Measurements from ENCODE around the gene SIAH2. TPM values are rescaled to one million over a fixed set of nuclear protein-coding genes. Genes with fewer than 3 reads are reported as not detected.
A peak's percentile ranks its signal among the peaks of the same experiment; 100 is the strongest.

SIAH2 gene
- total RNA-seq, 2 donors from 2014 or later, result 15.6 to 19.2 TPM

DNA sequence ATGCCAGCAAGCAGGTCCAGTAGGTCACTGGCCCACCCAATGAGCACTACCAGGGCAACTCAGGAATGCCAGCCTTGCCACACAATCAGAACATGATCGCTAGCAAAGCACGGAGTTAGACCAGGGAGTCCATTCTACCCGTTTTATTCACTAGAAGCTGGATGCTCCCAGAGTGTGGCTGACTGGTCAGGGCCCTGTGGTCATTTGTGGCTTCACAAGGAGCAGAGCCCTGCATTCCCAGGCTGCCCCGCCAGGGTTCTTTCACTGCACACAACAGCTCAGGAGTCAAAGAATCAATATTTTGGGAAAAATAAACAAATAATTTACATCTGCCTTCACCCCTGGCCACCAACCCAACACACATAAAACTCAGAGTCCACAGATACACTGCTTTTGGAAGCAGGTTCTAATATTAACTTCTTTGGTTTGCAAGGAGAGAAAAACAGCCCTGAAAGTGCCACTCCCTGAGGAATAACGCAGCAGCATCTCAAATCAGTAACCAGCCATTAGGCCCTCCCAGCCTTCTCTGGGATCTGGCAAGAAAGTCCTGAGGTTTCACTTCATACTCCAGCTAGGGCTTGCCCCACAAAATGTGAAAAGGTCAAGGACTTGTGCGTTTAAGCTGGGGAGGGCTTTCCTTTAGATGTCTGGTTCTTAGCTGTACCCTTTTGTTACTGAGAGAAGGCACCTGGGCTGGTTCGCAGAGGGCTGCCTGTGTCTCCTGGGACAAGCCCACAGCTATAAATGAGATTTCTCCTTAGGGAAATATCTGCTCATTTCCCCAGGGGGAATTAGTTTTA, 16.0 kb downstream of the SIAH2 start:
- no peak overlapping the region for H3K4me3 Mint-ChIP-seq
- no peaks in the 10 kb centered on the region for H3K9me3 ChIP-seq (ENCODE audit: control insufficient read depth, low read length)
- H3K27ac ChIP-seq (ENCODE audit: low read depth, low read length), result no peak overlapping the region
- H3K27me3 Mint-ChIP-seq (ENCODE audit: insufficient read depth), result no peaks in the 10 kb centered on the region
- DNase-seq, result no peak
- no peaks in the 10 kb centered on the region for H3K27me3 ChIP-seq (ENCODE audit: control insufficient read depth, insufficient read depth, low read length, poor library complexity, severe bottlenecking)
- no peaks in the 10 kb centered on the region for H3K4me1 ChIP-seq (ENCODE audit: control insufficient read depth, insufficient read depth, low read length)
- TF ChIP-seq, protein P1, sequence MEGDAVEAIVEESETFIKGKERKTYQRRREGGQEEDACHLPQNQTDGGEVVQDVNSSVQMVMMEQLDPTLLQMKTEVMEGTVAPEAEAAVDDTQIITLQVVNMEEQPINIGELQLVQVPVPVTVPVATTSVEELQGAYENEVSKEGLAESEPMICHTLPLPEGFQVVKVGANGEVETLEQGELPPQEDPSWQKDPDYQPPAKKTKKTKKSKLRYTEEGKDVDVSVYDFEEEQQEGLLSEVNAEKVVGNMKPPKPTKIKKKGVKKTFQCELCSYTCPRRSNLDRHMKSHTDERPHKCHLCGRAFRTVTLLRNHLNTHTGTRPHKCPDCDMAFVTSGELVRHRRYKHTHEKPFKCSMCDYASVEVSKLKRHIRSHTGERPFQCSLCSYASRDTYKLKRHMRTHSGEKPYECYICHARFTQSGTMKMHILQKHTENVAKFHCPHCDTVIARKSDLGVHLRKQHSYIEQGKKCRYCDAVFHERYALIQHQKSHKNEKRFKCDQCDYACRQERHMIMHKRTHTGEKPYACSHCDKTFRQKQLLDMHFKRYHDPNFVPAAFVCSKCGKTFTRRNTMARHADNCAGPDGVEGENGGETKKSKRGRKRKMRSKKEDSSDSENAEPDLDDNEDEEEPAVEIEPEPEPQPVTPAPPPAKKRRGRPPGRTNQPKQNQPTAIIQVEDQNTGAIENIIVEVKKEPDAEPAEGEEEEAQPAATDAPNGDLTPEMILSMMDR (conservative IDR thresholded peaks at IDR 0.05), result peak; percentile 20
- WGBS, 2 experiments (ENCODE audit: insufficient coverage in 1 of 2, insufficient read length in 1 of 2), result 93 to 97% methylated on average over 6 to 7 of the region's 7 CpGs
- H3K36me3 ChIP-seq (ENCODE audit: control insufficient read depth, insufficient read depth, low read length), result peaks cover 5% of the 10 kb centered on the region
- no peak overlapping the region for H3K4me3 ChIP-seq (ENCODE audit: low read length)
- no peaks in the 10 kb centered on the region for H3K9me3 Mint-ChIP-seq
- H3K36me3 Mint-ChIP-seq (ENCODE audit: low read depth), result peaks cover 8% of the 10 kb centered on the region
- no peak overlapping the region for H3K9ac ChIP-seq (ENCODE audit: extremely low read depth, low read length, poor library complexity, severe bottlenecking)
- H3K27ac Mint-ChIP-seq, result peak overlapping the region; percentile 55
- H3K4me1 Mint-ChIP-seq, result peaks cover 34% of the 10 kb centered on the region

DNA sequence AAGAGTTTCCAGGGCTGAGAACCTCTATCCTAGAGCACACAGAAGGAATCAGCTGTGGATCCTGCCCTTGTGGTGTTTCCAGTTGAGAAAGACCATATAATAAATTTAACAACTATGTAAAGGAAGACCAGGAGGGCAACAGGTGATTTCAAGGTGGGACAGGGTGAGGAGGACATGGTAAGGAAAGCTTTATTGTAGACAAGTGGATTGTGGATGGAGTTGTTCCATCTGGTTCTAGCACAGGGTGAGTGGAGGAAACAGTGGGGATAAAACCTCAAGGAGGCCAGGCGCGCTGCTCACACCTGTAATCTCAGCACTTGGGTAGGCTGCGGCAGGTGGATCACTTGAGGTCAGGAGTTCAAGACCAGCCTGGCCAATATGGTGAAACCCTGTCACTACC, 17.1 kb downstream of the SIAH2 start:
- TF ChIP-seq, protein P1 (conservative IDR thresholded peaks at IDR 0.05), result no peak
- 96 to 99% methylated on average over 3 of the region's 3 CpGs for WGBS, 2 experiments (ENCODE audit: insufficient coverage in 1 of 2, insufficient read length in 1 of 2)
- H3K36me3 ChIP-seq (ENCODE audit: control insufficient read depth, insufficient read depth, low read length), result peaks cover 7% of the 10 kb centered on the region
- H3K9ac ChIP-seq (ENCODE audit: extremely low read depth, low read length, poor library complexity, severe bottlenecking), result no peak overlapping the region
- H3K4me3 Mint-ChIP-seq, result no peak overlapping the region
- no peaks in the 10 kb centered on the region for H3K27me3 ChIP-seq (ENCODE audit: control insufficient read depth, insufficient read depth, low read length, poor library complexity, severe bottlenecking)
- peaks cover 18% of the 10 kb centered on the region for H3K36me3 Mint-ChIP-seq (ENCODE audit: low read depth)
- no peaks in the 10 kb centered on the region for H3K9me3 Mint-ChIP-seq
- no peaks in the 10 kb centered on the region for H3K27me3 Mint-ChIP-seq (ENCODE audit: insufficient read depth)
- no peaks in the 10 kb centered on the region for H3K4me1 ChIP-seq (ENCODE audit: control insufficient read depth, insufficient read depth, low read length)
- peaks cover 31% of the 10 kb centered on the region for H3K4me1 Mint-ChIP-seq
- H3K27ac ChIP-seq (ENCODE audit: low read depth, low read length), result no peak overlapping the region
- no peaks in the 10 kb centered on the region for H3K9me3 ChIP-seq (ENCODE audit: control insufficient read depth, low read length)
- no peak for DNase-seq
- no peak overlapping the region for H3K4me3 ChIP-seq (ENCODE audit: low read length)
- no peak overlapping the region for H3K27ac Mint-ChIP-seq

DNA sequence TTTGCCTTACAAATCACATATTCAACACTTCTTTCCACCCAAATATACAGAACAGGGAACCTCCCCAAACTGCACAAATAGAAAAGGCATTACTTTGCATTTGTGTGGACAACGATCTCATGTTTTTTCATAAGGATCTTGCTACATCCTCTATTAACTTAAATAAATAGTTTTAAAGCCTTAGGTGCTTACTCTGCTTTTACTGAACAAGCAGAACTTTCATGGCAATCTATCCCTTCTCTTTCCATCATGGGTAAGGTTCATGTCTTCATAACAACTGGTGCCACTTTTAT, 18.1 kb downstream of the SIAH2 start:
- H3K27ac Mint-ChIP-seq, result no peak overlapping the region
- H3K4me1 Mint-ChIP-seq, result peaks cover 27% of the 10 kb centered on the region
- H3K4me1 ChIP-seq (ENCODE audit: control insufficient read depth, insufficient read depth, low read length), result no peaks in the 10 kb centered on the region
- WGBS, 2 experiments (ENCODE audit: insufficient coverage in 1 of 2, insufficient read length in 1 of 2), result 100% methylated on average over 1 of the region's 1 CpG
- H3K27ac ChIP-seq (ENCODE audit: low read depth, low read length), result no peak overlapping the region
- DNase-seq, result no peak
- H3K27me3 ChIP-seq (ENCODE audit: control insufficient read depth, insufficient read depth, low read length, poor library complexity, severe bottlenecking), result no peaks in the 10 kb centered on the region
- H3K9ac ChIP-seq (ENCODE audit: extremely low read depth, low read length, poor library complexity, severe bottlenecking), result no peak overlapping the region
- no peaks in the 10 kb centered on the region for H3K9me3 Mint-ChIP-seq
- H3K9me3 ChIP-seq (ENCODE audit: control insufficient read depth, low read length), result no peaks in the 10 kb centered on the region
- H3K27me3 Mint-ChIP-seq (ENCODE audit: insufficient read depth), result no peaks in the 10 kb centered on the region
- TF ChIP-seq, protein P1 (conservative IDR thresholded peaks at IDR 0.05), result no peak
- peaks cover 7% of the 10 kb centered on the region for H3K36me3 ChIP-seq (ENCODE audit: control insufficient read depth, insufficient read depth, low read length)
- H3K4me3 ChIP-seq (ENCODE audit: low read length), result no peak overlapping the region
- H3K4me3 Mint-ChIP-seq, result no peak overlapping the region
- peaks cover 20% of the 10 kb centered on the region for H3K36me3 Mint-ChIP-seq (ENCODE audit: low read depth)

Data from endodermal cell (in vitro differentiated cells).